Stimulated activated CD4-positive, alpha-beta T cell treated with anti-CD3 and anti-CD28 coated beads, Interleukin-15, amount 100 ng/mL, for 24 hours (primary cell): Measurements from ENCODE around the gene RNF114.
"Not testable (repeated sequence)": the region's sequence is repeated elsewhere in the genome, so short reads cannot be mapped to it uniquely, and the experiment has no call there.

Experiments used
- DNase-seq: peaks from one replicate; pipeline ENCODE4 v3.0.0-alpha.2; 2020

Gene RNF114, protein sequence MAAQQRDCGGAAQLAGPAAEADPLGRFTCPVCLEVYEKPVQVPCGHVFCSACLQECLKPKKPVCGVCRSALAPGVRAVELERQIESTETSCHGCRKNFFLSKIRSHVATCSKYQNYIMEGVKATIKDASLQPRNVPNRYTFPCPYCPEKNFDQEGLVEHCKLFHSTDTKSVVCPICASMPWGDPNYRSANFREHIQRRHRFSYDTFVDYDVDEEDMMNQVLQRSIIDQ

DNA sequence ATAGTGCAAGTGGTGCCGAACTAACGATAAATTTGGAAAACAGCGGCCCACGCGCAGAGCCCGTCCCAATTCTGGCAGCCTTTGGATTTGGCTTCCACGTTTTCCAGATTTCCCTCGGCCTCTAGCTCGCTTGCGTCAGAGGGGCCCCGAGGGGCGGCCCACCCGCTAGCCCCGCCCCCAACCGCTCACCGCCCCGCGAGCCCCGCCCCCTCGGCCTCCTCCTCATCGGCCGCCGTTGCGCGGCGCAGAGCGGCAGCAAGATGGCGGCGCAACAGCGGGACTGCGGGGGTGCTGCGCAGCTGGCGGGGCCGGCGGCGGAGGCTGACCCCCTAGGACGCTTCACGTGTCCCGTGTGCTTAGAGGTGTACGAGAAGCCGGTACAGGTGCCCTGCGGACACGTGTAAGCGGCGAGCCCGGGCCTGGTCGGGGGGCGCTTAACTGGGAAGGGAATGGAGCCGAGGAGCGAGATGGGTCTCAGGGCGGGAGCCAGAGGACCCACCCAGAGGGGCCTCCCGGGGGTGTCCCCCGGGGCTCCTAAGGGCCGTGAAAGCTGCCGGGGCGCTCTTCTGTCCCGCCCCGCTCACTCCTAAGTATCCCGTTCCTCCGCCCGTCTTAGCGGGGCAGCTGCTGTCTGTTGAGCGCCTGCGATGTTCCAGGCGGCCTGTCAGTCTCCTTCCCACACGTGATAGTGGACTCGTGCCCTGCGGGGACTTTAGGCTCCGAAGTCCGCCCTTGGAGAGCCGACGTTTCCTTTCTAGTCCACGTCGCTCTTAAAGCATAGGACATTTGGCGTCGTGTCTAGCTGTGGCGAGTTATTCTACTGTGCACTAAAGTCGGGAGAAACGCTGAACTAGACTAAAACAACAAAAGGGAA is at the start of gene RNF114:
RNF114 (plus strand) TSS at position 245 of the 874 bp plus-strand sequence; CDS start at position 261, 16 bp downstream.
- DNase-seq, result peak; percentile 94

DNA sequence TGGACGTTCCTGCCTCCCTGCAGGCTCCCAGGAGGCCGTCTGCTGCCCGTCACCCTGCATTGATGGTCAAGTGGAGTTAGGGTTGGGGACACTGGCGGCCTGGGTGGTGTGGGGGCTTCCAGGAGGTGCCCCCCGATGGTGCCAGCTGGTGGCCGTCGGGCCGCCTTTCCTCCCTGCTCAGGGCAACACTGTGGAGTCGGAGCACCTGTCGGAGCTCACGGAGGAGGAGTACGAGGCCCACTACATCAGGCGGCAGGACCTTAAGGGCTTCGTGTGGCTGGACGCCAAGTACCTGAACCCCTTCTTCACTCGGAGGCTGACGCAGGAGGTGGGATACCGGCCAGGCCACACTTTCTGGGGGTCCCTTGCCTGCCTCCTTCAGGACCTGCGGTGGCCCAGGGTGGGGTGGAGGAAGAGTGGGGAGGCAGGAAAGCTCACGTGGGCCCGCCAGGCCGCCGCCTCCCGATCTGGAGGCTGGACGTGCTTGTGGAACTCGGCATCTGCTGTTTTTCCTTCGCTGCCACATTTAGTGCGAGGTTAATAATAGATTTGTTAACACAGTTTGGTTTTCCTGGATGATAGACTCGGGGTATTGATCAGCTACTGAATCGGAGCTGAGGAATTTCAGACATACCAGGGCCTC is 49.5 kb upstream of the RNF114 start:
- DNase-seq, result no peak

DNA sequence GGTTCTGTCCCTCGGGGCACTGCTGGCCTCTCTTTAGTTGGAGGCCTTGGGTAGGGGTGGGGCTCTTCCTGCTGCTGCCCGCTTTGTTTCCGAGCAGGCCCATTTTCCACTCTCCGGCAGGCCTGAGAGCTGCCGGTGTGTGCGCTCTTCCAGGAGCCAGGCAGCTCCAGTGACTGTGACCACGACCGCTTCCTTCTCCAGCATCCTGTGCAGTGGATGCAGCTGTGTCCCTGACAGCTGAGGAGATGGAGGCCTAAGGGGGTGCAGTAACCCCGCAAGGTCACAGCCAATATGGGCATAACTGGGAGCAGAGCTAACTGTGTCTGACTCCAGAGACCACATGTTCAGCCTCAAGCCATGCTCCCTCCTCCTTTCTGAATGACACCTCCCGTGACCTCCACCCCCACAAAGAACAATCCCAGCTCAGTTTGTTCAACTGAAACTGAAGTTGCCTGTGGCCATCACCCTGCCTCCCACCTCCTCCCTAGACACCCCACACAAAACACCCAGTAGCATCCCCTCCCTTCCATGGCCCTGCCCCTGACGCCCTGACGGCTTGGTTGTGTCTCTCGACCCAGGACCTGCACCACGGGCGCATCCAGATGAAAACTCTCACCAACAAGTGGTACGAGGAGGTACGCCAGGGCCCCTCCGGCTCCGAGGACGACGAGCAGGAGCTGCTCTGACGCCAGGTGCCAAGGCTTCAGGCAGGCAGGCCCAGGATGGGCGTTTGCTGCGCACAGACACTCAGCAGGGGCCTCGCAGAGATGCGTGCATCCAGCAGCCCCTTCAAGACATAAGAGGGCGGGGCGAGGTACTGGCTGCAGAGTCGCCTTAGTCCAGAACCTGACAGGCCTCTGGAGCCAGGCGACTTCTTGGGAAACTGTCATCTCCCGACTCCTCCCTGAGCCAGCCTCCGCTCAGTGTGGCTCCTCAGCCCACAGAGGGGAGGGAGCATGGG is 48.7 kb upstream of the RNF114 start:
- DNase-seq, result no peak

DNA sequence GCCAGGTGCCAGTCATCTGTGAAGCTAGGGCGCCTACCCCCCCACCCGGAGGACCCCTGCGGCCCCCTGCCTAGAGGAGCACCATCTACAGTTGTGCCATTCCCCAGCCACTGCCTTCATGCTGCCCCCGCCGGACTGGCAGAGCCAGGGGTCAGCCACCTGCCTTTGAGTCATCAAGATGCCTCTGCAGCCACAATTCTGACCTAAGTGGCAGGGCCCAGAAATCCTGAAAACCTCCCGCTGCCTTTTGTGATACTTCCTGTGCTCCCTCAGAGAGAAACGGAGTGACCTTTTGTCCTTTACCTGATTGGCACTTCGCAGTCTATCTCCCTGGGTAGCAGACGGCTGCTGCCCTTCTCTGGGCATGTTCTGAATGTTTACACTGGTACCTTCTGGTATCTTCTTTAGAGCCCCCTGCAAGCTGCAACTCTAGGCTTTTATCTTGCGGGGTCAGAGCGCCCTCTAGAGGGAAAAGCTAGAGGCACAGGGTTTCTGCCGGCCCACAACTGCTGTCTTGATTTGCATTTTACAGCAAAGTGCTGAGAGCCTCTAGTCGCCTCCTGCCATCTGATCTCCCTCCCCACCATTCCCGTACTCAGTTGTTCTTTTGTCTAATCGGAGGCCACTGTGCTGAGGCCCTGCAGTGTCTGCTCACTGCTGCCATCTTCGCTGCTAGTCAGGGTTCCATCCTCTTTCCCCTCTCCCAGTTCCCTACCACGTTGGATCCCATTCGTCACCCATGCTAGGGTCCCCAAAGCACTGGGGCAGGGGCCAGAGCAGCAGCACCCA is 47.8 kb upstream of the RNF114 start:
- DNase-seq, result peak; percentile 61

DNA sequence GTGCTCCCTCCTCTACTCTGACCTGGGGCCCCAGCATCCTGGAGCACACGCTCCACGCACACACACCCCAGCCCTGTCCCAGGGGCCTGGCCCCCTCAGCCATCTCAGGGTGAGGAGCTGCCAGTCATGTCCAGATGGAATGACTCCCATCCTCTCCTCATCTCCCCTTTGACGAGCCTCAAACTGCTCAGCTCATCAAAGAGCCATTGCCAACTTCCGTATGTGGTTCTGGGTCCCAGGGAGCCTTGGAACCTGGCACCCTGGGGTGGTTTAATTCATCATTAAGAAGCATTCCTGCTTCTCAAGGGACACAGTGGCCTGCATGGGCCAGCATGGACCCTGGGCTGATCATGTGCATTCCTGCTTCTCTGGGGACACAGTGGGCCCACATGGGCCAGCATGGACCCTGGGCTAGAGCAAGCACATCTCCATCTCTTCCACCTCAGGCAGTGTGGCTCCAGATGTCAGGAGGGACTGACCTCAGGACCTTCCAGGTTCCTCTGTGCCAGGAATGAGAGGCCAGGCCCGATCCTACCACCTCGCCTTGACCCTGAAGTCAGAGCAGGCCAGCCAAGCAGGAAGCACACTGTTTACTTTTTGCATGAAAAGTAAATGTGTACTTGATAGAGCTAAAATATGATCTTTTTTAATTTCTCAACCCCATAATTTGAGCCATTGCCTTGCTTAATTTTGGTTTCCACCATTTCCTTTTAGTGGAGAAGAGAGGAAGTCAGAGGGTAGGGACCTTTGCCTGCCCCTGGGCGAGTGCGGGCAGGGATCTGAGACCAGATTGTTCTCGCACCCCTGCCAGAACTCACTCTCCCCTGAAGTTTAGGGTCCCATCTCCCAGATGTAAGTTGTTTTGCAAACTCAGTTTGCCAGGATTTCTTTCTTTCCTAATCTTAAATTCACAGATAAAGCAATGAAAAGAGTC is 46.9 kb upstream of the RNF114 start:
- DNase-seq, result no peak

DNA sequence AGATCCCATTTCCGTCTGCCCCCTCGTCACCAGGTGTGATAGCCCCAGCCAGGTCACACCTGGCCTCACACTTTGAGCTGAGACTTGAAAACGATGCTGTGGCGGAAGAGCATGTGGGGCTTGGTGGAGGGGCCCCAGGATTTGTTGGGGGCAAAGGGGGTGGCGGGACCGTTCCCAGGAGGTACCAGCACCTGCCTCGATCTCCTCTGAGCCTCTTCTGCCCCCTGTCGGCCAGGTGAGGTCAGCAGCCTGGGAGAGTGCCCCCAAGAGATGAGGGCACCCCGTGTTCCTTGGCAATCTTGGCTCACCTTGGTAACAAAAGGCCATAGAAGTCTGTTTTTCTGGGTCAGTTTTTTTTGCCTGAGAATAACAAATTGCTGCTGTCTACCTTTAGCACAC is 46.3 kb upstream of the RNF114 start:
- no peak for DNase-seq

DNA sequence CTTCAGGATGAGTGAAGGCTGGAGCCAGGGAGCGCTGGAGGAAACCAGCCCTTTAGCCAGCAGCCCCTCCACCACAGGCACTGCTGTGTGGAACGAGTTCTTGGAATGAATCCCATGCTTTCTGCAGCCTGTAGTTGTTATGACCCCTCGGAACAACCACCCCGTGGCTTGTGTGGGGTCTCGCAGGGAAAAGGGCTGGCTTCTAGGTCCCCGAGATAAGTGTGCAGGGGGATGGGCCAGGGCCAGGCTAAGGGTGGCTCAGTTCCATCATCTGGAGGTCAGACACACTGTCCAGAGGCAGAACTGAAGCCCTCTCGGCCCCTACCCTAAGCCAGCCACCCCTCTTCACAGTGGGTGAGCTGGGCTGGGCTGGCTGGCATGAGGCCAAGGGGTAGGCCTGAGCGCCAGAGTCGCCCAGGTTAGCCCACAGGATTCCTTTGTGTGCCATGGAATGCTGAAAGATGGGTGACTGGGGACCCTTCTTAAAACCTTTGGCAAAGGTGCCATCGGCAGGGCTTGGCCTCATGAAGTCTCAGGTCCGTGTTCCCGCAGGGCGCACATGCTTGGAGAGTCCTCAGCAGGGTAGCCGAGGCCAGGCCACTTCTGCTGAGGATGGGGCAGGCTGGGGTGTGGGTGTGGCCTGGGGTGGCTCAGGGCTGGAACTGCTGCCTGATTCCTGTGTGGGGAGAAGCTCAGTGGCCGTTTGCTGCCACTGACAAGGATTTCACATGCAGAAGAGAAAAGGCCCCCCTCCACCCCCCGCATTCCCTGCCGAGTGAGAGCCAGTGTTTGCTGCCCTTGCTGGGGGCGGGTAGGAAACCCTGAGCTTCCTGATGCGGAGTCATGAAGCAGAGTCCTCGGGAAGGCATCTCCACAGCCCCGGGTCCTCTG is 45.5 kb upstream of the RNF114 start:
- no peak for DNase-seq

DNA sequence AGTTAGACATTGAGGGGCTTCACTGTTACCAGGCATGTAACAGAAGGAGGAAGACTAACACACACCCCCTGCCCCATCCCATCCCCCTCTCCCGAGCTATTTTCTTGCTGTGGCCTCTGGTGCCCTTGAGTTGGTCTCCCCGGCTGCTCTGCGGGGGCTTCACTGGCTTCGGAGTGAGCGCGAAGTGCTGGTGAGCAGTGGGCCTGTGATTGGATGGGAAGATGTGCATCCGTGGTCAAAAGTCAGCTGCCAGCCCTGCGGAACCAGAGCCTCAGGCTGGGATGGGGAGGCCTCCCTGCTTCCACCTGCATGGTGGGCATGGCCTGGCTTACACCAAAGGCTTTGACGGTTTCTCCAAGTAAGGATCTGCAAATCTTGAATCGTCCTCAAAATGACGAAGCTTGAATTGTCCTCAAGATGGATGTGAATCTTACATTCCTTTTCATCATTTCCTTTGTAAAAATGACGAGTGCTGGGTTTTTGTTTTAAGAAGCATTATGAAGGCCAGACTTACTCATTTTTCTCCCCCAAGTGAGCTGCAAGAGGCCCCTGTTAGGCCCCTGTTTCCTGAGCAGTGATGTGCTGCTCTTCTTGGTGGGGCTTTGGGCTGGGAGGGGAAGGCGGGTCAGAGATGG is 44.6 kb upstream of the RNF114 start:
- DNase-seq, result no peak

DNA sequence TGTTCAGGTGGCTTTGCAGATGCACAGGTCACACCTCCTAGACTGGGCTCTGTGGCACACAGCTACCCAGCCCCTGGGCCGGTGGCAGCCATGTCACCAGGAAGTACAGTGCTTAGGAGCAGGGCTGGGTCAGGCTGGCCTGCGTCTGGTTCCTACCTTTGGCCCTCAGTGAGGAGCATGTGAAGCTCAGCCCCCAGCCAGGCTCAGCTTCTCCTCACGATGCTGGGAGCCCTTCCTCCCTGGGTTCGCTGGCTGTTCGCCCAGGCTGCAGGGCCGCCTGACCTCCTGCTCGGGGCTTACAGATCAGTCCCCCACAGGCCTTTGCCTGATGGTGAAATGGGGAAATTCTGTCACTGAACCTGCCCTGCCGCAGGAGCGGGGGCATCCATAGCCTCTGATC is 43.9 kb upstream of the RNF114 start:
- DNase-seq, result no peak

DNA sequence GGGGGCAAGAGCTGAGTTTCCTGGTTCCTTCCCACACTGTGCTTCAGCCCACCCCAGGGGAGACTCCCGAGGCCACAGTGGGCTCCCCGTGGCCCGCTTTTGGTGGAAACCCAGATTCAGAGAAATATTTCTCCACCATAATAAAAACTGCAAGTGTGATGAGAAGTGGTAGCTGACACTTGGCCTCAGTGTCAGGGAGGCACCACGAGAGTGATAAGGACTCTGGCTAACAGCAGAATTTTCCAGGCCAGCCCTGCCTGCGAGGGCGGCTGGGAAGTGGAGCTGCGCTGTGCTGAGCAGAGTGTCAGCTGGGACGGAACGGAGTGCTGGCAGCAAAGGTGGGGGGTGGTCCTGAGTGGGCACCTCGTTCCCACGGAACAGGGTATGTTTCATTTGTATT is 43.4 kb upstream of the RNF114 start:
- no peak for DNase-seq

DNA sequence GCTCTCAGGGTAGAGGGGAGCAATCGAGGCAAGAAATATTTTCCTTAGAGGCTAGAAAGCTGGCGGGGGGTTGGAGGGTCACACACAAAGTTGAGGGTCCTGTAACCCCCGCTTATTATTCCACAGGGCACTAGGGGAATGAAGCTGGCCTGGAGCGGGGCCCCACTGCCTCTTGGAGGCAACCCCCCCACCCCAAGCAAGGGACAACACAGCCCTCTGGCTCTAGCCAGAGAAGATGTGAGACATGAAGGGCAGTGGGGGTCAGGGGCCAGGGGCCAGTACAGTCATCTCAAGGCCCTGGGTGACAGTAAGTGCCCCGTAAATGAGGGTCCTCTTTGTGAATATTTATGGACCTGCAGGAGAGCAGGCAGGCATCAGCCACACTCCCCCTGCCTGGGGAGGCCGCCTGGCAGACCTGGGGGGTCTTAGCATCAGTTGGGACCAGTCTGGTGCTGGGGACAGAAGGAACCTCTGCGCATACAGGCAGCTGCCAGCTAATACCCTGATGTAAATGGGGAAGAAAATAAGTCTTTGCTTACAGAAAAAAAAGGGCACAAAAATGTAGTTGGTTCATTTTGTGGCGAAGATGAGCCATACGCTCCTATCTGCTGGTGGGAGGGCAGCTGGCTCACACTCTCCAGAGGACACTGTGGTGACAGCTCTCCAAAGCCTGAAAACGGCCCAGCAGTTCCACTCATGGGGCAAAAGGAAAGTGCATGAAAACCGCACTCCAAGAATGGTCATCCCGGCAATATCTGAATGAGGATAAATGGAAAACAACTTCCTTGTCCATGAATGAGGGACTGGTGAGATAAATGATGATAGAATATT is 42.7 kb upstream of the RNF114 start:
- DNase-seq, result peak; percentile 67

DNA sequence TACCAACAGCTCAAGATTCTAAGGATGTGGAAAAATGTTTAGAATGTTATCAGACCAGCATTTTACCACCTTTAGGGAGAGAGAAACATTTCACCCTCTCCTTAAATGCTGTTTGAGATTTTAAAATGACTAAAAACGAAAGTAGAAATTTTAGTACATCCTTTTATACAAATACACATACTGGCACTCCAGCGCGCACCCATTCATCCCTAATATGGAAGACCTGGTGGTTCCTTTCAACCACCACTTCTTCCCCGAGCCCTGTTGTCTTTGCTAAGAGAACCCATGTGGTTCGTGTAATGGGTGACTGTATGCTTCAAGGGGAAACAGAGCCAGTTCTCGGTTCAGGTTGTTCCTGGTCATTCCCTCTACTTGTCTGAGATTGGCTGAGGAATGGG is 42.1 kb upstream of the RNF114 start:
- DNase-seq, result peak; percentile 53

DNA sequence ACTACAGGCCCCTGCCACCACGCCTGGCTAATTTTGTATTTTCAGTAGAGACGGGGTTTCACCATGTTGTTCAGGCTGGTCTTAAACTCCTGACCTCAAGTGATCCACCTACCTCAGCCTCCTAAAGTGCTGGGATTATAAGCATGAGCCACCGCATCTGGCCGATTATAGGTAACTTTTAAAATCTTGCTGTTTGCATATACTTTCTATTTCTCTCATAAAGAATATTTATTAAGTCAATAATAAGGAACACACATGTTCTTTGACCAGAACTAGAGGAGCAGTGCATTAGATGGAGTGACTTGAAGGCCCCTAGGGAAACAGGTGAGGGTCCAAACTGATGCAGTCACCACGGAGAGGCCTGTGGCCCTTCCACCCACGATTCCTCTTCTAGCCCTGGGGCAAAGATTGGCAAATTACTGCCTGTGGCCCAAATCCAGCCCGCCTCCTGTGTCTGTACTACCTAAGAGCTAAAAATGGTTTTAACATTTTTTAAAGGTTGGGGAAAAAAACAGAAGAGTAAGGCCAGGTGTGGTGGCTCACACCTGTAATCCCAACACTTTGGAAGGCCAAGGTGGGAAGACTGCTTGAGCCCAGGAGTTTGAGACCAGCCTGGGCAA is 40.6 kb upstream of the RNF114 start:
- DNase-seq, result not testable (repeated sequence)

DNA sequence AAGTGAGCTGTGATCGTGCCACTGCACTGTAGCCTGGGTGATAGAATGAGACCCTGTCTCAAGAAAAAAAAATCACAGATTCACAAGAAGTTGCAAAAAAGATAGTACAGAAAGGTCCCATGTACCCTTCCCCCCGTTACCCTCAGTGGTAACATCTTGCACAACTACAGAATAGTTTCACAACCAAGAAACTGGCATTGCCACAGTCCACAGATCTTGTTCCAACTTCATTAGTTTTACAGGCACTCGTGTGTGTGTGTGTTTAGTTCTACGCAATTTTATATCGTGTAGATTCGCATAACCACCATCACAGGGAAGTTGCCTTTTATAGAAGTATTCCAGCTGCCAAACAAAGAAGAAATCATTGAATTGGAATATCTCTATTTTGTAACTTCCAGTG is 40.0 kb upstream of the RNF114 start:
- DNase-seq, result no peak

DNA sequence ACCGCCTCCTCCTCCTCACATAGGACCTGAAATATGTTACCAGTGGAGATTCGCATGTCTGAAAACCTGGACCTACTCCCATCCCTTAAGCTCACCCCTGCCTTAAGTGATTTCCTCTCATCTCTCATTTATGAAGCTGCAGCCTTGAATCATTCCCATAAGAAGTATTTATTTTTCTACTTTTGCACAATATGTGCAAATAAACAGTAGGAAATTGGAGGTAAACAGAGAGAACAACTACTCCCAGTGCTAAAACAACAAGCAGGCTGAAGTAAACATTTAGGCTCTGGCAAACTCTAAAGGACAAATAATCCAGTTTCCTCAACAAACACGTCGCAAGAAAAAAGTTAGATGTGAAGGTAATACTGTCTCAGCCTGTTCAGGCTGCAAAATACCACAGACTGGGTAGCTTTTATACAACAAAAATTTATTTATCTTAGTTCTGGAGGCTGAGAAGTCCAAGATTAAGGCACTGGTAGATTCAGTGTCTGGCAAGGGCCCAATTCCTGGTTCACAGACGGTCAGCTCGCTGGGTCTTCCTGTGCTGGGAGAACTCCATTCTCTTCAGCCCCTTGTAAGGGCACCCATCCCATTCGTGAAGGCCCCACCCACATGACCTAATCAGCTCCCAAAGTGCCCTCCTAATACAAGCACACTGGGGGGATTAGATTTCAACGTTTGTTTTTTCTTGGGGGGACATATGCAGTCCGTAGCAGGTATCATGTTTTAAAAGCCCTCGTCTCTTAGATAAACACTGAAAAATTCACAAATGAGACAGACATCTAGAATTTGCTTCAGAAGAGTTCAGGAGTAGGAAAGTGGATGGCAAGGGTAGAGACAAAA is 36.4 kb upstream of the RNF114 start:
- DNase-seq, result no peak

DNA sequence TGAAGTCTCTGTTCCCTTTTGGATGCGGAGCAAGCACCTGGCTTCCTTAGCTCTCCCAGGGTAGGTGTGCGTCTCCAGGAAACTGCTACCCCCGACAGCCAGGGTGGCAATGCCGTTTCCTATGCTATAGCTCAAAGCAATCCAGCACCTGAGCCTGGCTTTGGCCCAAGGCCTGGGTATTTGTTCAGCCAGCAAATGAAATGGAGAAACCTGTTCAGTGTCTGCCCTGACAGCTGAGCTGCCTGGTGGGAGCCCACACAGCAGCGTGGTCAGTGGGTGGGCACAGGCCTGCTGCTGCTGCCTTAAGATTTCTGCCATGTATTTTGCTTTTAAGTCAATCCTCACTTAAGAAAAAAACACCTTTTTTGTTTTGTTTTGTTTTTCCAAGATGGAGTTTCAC is 34.6 kb upstream of the RNF114 start:
- DNase-seq, result no peak
